Erythroblast (primary cell): ENCODE measurements around the gene GID4.

Source experiments
- GATA1 ChIP-seq: IDR thresholded peaks from 2 replicates; pipeline ENCODE4 v1.6.1; 2011; ENCODE audit warnings: low read depth, mild to moderate bottlenecking, control low read depth, low read length, moderate library complexity
- POLR2A ChIP-seq: IDR thresholded peaks from 2 replicates; pipeline ENCODE4 v1.6.1; 2011; ENCODE audit warnings: mild to moderate bottlenecking, low read length

DNA sequence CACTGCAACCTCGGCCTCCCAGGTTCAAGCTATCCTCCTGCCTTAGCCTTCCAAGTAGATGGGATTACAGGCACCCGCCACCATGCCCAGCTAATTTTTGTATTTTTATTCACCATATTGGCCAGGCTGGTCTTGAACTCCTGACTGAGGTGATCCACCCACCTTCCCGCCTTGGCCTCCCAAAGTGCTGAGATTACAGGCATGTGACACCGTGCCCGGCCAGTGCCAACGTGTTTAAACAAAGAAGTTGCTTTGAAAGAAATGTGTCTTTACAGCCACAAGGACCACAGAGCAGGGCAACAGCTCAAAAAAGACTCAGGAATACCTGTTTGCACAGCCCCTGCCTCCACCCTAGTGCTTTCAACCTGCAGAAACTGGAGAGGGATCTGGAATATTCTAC is 25.2 kb upstream of the GID4 start:
- TF ChIP-seq POLR2A (no peak), GATA1 (no peak)
